AG04449 (cell line): ENCODE data around the gene NLGN1.

Experiments
- CTCF ChIA-PET: fragments of 350-600 bp; formaldehyde crosslinking; extraction: SDS; loops from one replicate; lab custom pipeline; 2021; ENCODE audit warnings: antibody characterized with exemption; lab: Yijun Ruan, JAX
- POLR2A ChIA-PET: fragments of 400-600, 350-600 bp; formaldehyde crosslinking; extraction: SDS; loops from one replicate; lab custom pipeline; 2020; ENCODE audit warnings: antibody characterized with exemption, inconsistent platforms; lab: Yijun Ruan, JAX
- DNase-seq: peaks from one replicate; pipeline ENCODE4 v3.0.0-alpha.2; 2010; ENCODE audit warnings: low read depth, low spot score
- H3K4me3 ChIP-seq: 2 replicates; pipeline ENCODE4 v1.5.1; 2011; ENCODE audit warnings: low read depth, mild to moderate bottlenecking, control low read depth, low read length
- TF ChIP-seq, protein P1 (sequence below): IDR thresholded peaks from one replicate; pipeline ENCODE4 v1.5.1; 2011; ENCODE audit warnings: mild to moderate bottlenecking, moderate library complexity, low read length, control low read depth, inconsistent platforms; ENCODE audit not compliant: insufficient read depth; ENCODE audit errors: missing control alignments

The NLGN1 gene

DNA sequence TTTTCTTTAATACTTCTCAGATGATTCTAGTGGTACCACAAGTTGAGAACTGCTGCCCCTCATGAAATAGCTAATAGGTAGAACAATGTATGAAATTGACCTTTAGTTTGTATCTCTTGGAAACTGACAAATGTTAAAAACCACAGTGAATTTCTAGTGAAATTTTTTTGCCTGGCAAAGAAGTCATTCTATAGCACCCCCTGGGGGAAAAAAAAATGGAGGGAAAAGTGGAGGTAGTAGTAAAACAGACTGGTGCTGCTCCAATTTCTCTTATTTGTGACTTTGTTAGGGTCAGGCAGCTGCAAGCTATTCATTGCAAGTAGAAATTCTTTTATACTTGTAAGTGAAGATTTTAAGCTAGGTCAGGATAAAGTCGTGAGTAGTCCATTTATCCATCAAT lies 605.0 kb downstream of the NLGN1 start:
- ChIA-PET CTCF (interaction anchor here (0.9 to 2.6 kb wide), 9 partner anchors 8 to 419 kb away, joined by 3 to 11 read pairs (median 4); no protein-coding TSS in a partner anchor), POLR2A (no interaction called here)
- no peak for DNase-seq
- TF ChIP-seq, protein P1, sequence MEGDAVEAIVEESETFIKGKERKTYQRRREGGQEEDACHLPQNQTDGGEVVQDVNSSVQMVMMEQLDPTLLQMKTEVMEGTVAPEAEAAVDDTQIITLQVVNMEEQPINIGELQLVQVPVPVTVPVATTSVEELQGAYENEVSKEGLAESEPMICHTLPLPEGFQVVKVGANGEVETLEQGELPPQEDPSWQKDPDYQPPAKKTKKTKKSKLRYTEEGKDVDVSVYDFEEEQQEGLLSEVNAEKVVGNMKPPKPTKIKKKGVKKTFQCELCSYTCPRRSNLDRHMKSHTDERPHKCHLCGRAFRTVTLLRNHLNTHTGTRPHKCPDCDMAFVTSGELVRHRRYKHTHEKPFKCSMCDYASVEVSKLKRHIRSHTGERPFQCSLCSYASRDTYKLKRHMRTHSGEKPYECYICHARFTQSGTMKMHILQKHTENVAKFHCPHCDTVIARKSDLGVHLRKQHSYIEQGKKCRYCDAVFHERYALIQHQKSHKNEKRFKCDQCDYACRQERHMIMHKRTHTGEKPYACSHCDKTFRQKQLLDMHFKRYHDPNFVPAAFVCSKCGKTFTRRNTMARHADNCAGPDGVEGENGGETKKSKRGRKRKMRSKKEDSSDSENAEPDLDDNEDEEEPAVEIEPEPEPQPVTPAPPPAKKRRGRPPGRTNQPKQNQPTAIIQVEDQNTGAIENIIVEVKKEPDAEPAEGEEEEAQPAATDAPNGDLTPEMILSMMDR: no peak
- H3K4me3 ChIP-seq: no peak overlapping the region

DNA sequence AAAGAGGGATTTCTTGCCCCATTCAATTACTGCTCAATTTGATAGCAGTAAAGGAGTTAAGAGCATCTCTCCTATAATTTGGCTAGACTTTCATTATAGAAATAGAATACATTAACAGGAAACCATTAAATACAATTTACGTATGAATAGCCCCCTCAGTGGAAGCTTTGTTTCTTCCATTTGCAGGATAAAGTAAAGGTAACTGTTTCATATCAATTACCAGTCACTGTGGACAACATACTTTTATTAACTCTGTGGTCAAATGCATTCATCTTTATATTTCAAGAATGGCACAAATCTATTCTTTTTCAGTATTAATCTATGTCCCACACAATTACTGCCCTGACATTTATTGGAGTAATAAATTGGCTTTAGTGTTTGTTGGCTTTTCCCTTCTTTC lies 613.4 kb downstream of the NLGN1 start:
- CTCF ChIA-PET: no interaction called here
- POLR2A ChIA-PET: no interaction called here
- no peak for DNase-seq

DNA sequence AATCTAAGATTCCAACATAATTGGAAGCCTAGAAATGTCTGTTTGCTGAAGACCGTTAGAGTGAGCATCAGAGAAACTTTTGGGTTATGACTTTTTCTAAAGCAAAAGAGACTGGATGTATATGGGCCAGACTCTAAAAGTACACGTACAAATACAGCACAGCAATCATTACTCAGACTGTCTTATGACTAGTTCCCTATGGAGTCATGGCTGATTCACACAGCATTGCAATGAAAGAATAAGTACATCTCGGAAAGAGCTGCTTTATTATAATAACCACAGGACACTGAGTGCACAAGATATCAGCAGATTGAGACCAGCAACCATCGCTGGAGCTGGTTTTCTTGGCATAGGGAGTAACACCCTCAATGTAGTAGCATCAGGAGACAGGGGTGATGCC lies 618.6 kb downstream of the NLGN1 start:
- H3K4me3 ChIP-seq: no peak overlapping the region
- ChIA-PET POLR2A (interaction anchor here (1.0 kb wide), 1 partner anchor 424 kb away, joined by 4 read pairs; no protein-coding TSS in a partner anchor), CTCF (interaction anchor here (2.1 kb wide), 1 partner anchor 14 kb away, joined by 11 read pairs; no protein-coding TSS in a partner anchor)
- peak; percentile 64 for DNase-seq
- TF ChIP-seq, protein P1: no peak

More for the DNA sequence above, 613.4 kb downstream of the NLGN1 start:
- no peak overlapping the region for H3K4me3 ChIP-seq
- TF ChIP-seq, protein P1: no peak

DNA sequence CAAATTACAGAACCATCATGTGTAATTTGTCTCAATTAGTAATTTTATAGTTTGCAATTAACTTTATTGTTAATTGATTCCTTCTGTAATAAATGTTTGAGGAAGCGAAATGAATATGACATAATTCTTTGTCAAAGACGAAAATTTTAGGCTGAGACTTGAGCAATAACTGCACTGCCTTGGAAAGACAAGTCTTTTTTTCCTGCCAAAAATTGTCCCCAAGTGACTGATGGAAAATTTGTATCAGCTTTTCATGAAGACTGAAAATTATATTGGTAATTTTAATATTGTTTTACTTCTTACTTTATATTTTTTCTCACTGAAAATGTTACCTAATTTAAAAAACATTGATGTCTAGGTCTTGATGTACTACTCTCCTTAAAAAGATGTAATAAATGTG lies 622.6 kb downstream of the NLGN1 start:
- CTCF ChIA-PET: no interaction called here
- TF ChIP-seq, protein P1: no peak
- DNase-seq: no peak
- POLR2A ChIA-PET: no interaction called here
- H3K4me3 ChIP-seq: no peak overlapping the region

DNA sequence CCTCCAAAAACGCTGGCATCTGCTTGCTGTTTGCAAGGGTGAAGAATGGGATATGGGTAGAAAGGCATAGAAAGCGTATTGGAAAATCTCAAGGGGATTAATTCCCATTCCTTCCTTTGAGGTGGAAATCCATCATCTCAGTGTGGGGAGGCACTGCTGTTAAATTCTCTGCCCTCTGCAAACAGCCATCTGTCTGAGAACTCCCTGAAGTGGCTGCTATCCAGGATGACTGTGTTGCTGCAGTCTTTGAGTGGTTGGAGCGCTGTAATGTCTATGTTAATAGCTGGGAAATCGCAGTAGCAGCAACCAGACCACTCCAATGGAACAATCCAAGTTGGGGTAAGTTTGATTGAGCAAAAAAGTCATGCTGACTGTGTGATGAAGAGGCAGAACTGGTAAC lies 625.9 kb downstream of the NLGN1 start:
- ChIA-PET CTCF (interaction anchor here (1.0 kb wide), 1 partner anchor 20 kb away, joined by 3 read pairs; no protein-coding TSS in a partner anchor), POLR2A (interaction anchor here (0.5 kb wide), 1 partner anchor 111 kb away, joined by 3 read pairs; no protein-coding TSS in a partner anchor)
- no peak for DNase-seq
- TF ChIP-seq, protein P1: no peak
- H3K4me3 ChIP-seq: no peak overlapping the region

DNA sequence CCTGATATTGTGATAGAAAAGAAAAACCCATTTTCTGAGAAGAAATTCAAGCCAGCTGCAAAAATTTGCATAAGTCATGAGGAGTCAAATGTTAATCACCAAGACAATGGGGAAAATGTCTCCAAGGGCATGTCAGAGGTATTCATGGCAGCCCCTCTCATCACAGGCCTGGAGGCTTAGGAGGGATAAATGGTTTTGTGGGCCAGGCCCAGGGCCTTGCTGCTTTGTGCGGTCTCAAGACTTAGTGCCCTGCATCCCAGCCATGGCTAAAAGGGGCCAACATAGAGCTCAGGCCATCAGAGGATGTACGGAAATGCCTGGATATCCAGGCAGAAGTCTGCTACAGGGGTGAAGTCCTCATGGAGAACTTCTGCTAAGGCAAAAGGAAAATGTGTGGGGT lies 631.1 kb downstream of the NLGN1 start:
- TF ChIP-seq, protein P1: no peak
- no peak overlapping the region for H3K4me3 ChIP-seq
- POLR2A ChIA-PET: no interaction called here
- CTCF ChIA-PET: no interaction called here
- DNase-seq: no peak
